Duodenal mucosa (tissue), 2 donors: ENCODE measurements around the gene MREG.

Source experiments
- H3K27ac ChIP-seq: one replicate; pipeline ENCODE4 v1.7.0; 2013; ENCODE audit warnings: low read depth, low read length
- H3K27me3 ChIP-seq, 2 donors: one replicate each; pipeline ENCODE4 v1.7.0; 2013; ENCODE audit warnings: low read length in 2 of 2, control low read depth in 1 of 2; ENCODE audit not compliant: insufficient read depth in 2 of 2, control insufficient read depth in 1 of 2
- H3K36me3 ChIP-seq, 2 donors: one replicate each; pipeline ENCODE4 v1.7.0; 2013; ENCODE audit warnings: low read length in 2 of 2, control low read depth in 1 of 2; ENCODE audit not compliant: insufficient read depth in 2 of 2, control insufficient read depth in 1 of 2
- H3K4me1 ChIP-seq, 2 donors: one replicate each; pipeline ENCODE4 v1.7.0; 2013; ENCODE audit warnings: low read length in 2 of 2, control low read depth in 1 of 2; ENCODE audit not compliant: insufficient read depth in 2 of 2, control insufficient read depth in 1 of 2
- H3K4me3 ChIP-seq, 2 donors: one replicate each; pipeline ENCODE4 v1.7.0; 2013; ENCODE audit warnings: low read length in 2 of 2, low read depth in 1 of 2
- H3K9ac ChIP-seq, 2 donors: one replicate each; pipeline ENCODE4 v1.7.0; 2013; ENCODE audit warnings: low read length in 2 of 2, low read depth in 1 of 2
- H3K9me3 ChIP-seq, 2 donors: one replicate each; pipeline ENCODE4 v1.7.0; 2013; ENCODE audit warnings: low read length in 2 of 2, control low read depth in 1 of 2; ENCODE audit not compliant: control insufficient read depth in 1 of 2

Gene MREG, protein sequence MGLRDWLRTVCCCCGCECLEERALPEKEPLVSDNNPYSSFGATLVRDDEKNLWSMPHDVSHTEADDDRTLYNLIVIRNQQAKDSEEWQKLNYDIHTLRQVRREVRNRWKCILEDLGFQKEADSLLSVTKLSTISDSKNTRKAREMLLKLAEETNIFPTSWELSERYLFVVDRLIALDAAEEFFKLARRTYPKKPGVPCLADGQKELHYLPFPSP

DNA sequence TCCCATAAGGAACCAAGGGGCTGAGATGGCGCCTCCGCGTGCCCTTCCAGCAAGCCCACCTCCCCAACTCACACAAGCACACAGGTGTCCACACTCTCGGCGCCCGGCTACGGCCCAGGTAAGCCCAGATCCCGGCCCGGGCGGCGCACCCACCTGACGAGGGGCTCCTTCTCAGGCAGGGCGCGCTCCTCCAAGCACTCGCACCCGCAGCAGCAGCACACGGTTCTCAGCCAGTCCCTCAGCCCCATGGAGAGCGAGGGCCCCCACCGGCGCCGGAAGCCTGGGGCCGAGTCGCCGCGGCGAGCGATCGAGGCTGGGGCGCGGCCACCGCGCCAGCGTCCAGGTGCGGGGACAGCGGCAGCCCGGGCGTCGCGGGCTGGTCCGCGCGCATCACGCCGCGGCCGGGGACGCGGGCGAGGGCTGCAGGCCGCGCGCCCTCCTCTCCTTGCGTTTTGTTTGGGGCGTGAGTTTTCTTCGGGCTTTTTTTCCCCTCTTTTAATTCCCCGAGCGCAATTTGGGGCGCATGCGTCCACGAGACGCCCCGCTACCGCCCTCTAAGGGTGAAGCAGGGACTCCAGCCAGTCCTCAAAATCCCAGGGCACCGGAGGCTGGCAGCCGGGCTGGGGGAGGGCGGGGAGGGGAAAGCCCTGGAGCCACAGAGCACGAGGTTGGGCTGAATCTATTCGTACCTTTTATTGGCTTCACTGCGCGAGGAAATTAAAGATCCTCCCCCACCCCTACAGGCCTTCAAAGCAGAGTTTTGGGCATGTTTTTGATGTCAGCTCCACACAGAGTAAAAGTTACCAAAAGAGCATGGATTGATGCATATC is at the start of gene MREG:
Gene MREG (minus strand): TSS at position 472 of the 830 bp plus-strand sequence. CDS start 224 bp downstream, at position 248.
- Histone ChIP-seq H3K9me3 (no peaks in the 10 kb centered on the region), H3K9ac (peak within 1 kb of the TSS; percentile 62 to 65), H3K4me3 (peak within 1 kb of the TSS; percentile 70 to 81), H3K27ac (no peak within 1 kb of the TSS), H3K27me3 (no peaks in the 10 kb centered on the region), H3K36me3 (peaks cover 0 to 4% of the 10 kb centered on the region in 2 donors), H3K4me1 (peaks cover 4 to 7% of the 10 kb centered on the region in 2 donors)

DNA sequence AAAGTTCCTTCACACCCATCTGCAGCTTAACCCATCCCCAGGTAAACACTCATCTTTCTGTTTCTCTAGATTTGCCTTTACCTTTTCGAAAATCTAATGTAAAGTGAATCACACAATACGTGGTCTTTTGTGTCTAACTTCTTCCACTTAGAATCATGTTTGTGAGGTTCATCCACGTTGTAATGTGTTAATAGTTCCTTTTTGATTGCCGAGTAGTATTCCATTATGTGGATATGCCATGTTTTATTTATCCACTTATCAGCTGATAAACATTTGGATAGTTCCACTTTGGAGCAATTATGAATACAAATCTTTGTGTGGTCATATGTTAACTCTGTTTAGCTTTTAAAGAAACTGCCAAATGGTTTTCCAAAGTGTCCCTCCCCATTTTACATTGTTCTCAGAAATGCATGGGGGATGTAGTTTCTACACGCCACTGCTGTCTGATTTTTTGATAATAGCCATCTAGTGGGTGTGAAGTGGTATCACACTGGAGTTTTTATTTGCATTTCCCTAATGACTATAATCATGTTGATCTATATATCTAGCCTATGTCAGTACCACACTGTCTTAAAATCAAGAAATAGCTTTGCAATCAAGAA is 46.0 kb upstream of the MREG start:
- Histone ChIP-seq H3K4me1 (peaks cover 21 to 22% of the 10 kb centered on the region in 2 donors), H3K9me3 (peaks cover 0 to 4% of the 10 kb centered on the region in 2 donors), H3K27ac (no peak overlapping the region), H3K4me3 (no peak overlapping the region), H3K9ac (no peak overlapping the region), H3K36me3 (peaks cover 7 to 22% of the 10 kb centered on the region in 2 donors), H3K27me3 (no peaks in the 10 kb centered on the region)

DNA sequence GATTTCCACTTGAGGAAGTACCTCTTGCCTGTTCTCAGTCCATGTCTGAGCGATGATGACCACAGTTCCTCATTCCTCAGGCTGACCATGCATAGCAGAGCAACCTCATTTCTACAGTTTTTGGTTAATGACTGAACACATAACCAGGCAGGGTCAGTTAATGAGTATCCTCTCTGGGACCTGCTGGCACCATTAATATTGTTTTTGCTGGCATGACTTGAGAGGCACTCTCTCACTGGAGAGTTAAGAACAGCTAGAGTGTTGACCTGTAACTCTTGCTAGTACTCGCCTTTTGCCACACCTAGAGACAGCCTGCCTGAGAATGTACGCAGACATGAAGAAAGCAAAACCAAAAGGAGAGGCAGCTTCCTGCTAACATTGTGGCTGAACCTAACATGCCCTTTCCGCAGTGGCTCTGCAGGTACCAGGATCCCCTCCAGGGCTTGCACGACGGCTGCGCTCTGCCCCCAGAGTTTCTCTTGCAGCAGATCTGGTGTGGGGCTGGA is 44.4 kb upstream of the MREG start:
- H3K4me1 ChIP-seq, result peaks cover 21 to 22% of the 10 kb centered on the region in 2 donors
- peak overlapping the region; percentile 56 to 64 for H3K9ac ChIP-seq
- H3K36me3 ChIP-seq, result peaks cover 3 to 16% of the 10 kb centered on the region in 2 donors
- no peaks in the 10 kb centered on the region for H3K27me3 ChIP-seq
- peak overlapping the region; percentile 30 to 59 for H3K4me3 ChIP-seq
- H3K9me3 ChIP-seq, result peaks cover 0 to 4% of the 10 kb centered on the region in 2 donors
- peak overlapping the region; percentile 56 for H3K27ac ChIP-seq

DNA sequence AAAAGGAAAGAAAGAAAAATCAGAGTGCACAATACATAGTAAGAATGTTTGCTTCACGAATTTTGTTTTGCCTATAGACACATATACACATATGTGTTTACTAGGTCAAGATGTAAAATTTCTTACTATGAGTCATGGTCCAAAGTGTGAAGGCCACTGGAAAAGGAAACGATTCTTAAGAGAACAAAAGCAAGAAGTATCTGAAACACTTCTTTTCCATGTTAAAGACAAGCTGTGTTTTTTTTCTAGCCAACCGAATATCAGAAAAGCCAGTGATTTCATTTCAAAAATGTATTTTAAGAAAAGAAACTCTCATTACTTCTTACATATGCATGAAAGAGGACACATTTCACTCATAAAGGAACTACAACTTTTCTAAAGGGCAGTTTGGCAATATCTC is 43.4 kb upstream of the MREG start:
- H3K4me1 ChIP-seq, result peaks cover 21 to 22% of the 10 kb centered on the region in 2 donors
- H3K9ac ChIP-seq, result no peak overlapping the region
- H3K4me3 ChIP-seq, result peak overlapping the region in 1 of 2 donors; percentile 39
- peaks cover 3 to 9% of the 10 kb centered on the region in 2 donors for H3K36me3 ChIP-seq
- H3K9me3 ChIP-seq, result peaks cover 0 to 4% of the 10 kb centered on the region in 2 donors
- H3K27me3 ChIP-seq, result no peaks in the 10 kb centered on the region
- peak overlapping the region; percentile 22 for H3K27ac ChIP-seq

DNA sequence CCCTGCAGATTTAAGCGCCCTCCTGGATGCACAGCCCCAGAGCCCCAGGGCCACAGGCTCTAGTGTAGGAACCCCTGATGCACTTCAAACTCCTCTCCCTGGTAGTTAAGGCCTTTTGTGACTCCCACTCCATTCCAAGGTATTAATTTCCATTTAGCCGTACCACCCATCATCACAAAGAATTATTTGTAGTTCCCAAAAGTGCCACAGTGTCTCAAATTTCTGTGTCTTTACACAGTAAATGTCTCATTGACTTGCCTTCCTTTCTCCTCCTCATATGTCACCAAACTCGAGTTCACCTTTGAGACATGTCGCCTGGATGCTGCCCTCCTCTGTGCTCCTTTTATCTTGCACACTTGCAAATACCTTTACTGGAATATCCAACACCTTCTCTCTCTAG is 42.3 kb upstream of the MREG start:
- Histone ChIP-seq H3K36me3 (peaks cover 3 to 9% of the 10 kb centered on the region in 2 donors), H3K27me3 (no peaks in the 10 kb centered on the region), H3K4me1 (peaks cover 21 to 22% of the 10 kb centered on the region in 2 donors), H3K9ac (no peak overlapping the region), H3K27ac (no peak overlapping the region), H3K9me3 (peaks cover 0 to 4% of the 10 kb centered on the region in 2 donors), H3K4me3 (no peak overlapping the region)

DNA sequence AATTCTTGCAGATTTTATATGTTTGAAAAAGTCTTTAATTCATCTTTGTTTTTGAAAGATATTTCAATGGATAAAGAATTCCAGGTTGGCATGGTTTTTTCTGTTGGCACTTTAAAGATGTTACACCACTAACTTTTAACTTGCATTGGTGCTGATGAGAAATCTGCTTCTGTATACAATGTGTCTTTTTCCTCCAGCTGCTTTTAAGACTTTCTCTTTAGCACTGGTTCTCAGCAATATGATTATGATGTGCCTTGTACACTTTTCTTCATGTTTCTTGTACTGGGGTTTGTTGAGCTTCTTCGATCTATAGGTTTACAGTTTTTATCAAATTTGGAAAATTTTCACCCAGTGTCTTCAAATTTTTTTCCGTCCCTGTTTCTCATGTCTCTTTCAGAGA is 39.1 kb upstream of the MREG start:
- H3K4me1 ChIP-seq, result peaks cover 7 to 9% of the 10 kb centered on the region in 2 donors
- no peak overlapping the region for H3K4me3 ChIP-seq
- H3K9ac ChIP-seq, result no peak overlapping the region
- H3K36me3 ChIP-seq, result peaks cover 0 to 15% of the 10 kb centered on the region in 2 donors
- H3K9me3 ChIP-seq, result no peaks in the 10 kb centered on the region
- H3K27ac ChIP-seq, result no peak overlapping the region
- H3K27me3 ChIP-seq, result no peaks in the 10 kb centered on the region

DNA sequence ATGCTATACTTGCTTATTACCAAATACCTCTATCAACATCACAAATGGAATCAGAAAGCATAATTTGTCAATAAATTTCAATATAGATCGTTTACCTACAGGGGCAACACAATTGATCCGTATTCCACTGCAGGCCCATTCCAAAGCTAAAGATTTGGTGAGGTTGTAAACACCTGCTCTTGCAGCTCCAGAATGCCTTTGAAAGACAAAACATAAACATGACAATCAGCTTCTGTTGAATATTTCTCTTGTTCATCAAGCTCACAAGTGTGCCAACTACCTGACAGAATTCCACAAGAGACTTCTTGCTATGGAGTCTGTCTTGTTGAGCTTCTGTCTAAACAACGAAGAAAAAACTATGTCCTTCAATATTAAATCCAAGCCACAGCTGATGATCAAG is 38.0 kb upstream of the MREG start:
- Histone ChIP-seq H3K9me3 (no peaks in the 10 kb centered on the region), H3K27ac (no peak overlapping the region), H3K36me3 (peaks cover 0 to 23% of the 10 kb centered on the region in 2 donors), H3K27me3 (no peaks in the 10 kb centered on the region), H3K9ac (no peak overlapping the region), H3K4me1 (no peaks in the 10 kb centered on the region), H3K4me3 (no peak overlapping the region)

DNA sequence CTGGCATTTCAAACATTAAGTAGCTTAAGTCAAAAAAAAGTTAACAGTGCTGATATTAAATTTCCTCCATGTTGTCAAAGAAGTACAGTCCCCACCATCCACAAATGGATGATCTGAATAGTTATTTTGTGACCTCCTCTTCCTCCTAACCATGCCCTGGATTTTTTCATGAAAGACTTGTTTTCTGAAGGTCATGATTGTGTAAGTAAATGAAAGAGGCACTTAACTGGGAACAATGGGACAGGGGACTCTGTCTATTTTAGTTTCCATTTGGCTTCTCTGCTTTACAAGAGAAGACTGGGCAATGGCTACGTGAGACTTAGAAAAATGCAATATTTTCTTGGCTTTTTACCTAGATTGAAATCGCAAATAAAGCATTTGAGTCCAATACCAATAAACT is 36.1 kb upstream of the MREG start:
- Histone ChIP-seq H3K4me1 (no peaks in the 10 kb centered on the region), H3K9me3 (no peaks in the 10 kb centered on the region), H3K36me3 (peaks cover 0 to 27% of the 10 kb centered on the region in 2 donors), H3K9ac (no peak overlapping the region), H3K27ac (no peak overlapping the region), H3K4me3 (no peak overlapping the region), H3K27me3 (no peaks in the 10 kb centered on the region)

DNA sequence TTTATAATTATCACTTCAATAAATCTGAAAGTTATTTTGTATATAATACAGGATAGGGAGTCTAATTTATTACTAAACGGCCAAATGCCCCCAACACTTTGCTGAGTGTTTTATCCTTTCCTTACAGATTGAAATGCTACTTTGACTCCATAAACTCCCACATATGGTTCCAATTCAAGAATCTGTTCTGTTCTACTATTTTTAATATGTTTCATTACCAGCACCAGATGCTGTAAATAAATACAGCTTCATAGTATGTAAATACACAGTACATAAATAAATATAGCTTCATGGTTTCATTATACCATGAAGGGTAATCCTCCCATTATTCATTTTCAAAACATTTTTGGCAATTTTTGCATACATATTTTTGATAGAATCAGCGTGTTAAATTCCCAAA is 34.0 kb upstream of the MREG start:
- H3K36me3 ChIP-seq, result peaks cover 5 to 41% of the 10 kb centered on the region in 2 donors
- no peak overlapping the region for H3K9ac ChIP-seq
- H3K4me3 ChIP-seq, result no peak overlapping the region
- H3K4me1 ChIP-seq, result no peaks in the 10 kb centered on the region
- H3K27me3 ChIP-seq, result no peaks in the 10 kb centered on the region
- H3K27ac ChIP-seq, result no peak overlapping the region
- H3K9me3 ChIP-seq, result no peaks in the 10 kb centered on the region
